ENCODE results near the gene BAX. TPM values are rescaled to one million over a fixed set of nuclear protein-coding genes. Genes with fewer than 3 reads are reported as not detected.

Gene BAX
- total and polyA plus RNA-seq, 9 of the 15 experiments (the other 6 are each of a cell fraction or from before 2014, with no cell fraction given) = 3.2 to 95.4 (median 44.5) TPM

DNA sequence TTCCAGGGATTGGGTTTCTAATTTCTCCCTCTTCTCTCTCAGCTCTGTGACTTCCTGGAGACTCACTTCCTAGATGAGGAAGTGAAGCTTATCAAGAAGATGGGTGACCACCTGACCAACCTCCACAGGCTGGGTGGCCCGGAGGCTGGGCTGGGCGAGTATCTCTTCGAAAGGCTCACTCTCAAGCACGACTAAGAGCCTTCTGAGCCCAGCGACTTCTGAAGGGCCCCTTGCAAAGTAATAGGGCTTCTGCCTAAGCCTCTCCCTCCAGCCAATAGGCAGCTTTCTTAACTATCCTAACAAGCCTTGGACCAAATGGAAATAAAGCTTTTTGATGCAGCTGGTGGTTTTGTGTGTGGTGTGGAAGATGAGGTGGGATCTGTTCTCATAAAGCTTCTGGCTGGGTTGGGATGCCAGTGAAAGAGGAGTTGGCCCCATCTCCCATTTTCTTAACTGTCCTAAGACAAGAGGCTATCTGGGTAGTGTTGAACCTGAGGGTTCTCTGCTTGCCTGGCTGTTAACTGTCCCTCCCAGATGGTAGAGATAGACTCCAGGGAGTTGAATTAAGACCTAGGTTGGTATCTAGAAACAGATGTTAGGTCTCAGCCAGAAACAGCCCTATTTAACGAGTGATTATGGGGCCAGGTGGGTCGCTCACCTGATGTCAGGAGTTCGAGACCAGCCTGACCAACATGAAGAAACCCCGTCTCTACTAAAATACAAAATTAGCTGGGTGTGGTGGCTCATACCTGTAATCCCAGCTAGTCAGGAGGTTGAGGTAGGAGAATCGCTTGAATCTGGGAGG lies 12.1 kb downstream of the BAX start (continued):
- TF ChIP-seq, protein P1, sequence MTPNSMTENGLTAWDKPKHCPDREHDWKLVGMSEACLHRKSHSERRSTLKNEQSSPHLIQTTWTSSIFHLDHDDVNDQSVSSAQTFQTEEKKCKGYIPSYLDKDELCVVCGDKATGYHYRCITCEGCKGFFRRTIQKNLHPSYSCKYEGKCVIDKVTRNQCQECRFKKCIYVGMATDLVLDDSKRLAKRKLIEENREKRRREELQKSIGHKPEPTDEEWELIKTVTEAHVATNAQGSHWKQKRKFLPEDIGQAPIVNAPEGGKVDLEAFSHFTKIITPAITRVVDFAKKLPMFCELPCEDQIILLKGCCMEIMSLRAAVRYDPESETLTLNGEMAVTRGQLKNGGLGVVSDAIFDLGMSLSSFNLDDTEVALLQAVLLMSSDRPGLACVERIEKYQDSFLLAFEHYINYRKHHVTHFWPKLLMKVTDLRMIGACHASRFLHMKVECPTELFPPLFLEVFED (CRISPR knock-in tag; conservative IDR thresholded peaks at IDR 0.05) = no peak; the same call in 1 of the 2 replicates

DNA sequence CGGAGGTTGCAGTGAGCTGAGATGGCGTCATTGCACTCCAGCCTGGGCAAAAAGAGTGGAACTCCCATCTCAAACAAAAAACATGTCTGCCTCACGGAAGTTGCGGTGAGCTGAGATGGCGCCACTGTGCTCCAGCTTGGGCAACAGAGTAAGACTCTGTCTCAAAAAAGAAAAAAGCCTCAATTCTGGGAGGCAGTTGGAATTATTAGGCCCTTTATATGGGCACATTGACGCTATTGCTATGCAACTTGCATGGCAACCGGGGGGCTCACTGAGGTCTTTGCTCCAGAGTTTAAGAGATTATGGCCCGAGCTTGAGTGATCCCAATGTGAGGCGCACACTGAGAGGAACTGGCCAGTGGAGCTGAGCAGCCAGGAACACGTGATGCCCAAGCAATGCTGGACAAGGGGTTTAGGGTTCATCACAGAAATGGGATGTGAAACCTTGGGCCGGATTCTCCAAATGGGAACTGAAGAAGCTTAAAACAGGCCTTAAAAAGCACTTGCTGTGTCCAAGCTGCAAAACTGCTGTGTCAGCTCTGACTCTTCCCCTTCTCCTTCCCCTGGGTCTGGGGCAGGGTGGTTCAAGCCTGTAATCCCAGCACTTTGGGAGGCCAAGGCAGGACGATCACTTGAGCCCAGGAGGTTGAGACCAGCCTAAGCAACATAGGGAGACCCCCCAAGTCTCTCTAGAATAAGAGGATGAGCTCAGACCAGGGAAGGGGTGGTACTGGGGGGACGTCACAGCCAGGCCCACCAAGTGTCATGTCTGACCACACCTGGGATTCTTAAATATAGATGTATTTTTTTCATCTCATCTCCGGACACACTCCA lies 12.9 kb downstream of the BAX start:
- peak in 1 of 4 experiments; percentile 80 for DNase-seq (ENCODE audit: extremely low read depth in 1 of 4, low spot score in 3 of 4)
- H3K4me3 ChIP-seq = peak overlapping the region; percentile 70
- H3K27me3 ChIP-seq (ENCODE audit: control insufficient read depth in 2 of 2, insufficient read depth in 2 of 2, low read length in 2 of 2) = no peaks in the 10 kb centered on the region
- H3K4me1 ChIP-seq (replicated peaks in 1 of 2; ENCODE audit: control insufficient read depth in 2 of 2, insufficient read depth in 2 of 2, low read length in 2 of 2) = peaks cover 32 to 54% of the 10 kb centered on the region in 2 experiments
- BruUV-seq (replicated peaks) = no TSS peak
- peak overlapping the region; percentile 99 for H3K4me2 ChIP-seq (ENCODE audit: insufficient read depth, low read length)
- in situ Hi-C loops (cut with MboI) (loop anchor here (10.0 kb wide), 1 partner anchor 93 kb away; the partner anchor contains the start of gene PPP1R15A), intact Hi-C loops (cut with micrococcal nuclease) (loop anchor here (1.0 to 5.0 kb wide), 3 partner anchors 35 to 94 kb away; partner anchors contain the start of genes DHDH and NUCB1)
- ChIA-PET CTCF (ENCODE audit: low intra/inter-chr PET ratio) (interaction anchor here (0.6 kb wide), 1 partner anchor 333 kb away, joined by 3 read pairs; no protein-coding TSS in a partner anchor), POLR2A (interaction anchor here (0.6 to 14.5 kb wide), 39 partner anchors 8 to 567 kb away, joined by 3 to 439 read pairs (median 6); partner anchors contain the start of genes BAX, BCAT2, DHDH and GYS1)
- FAIRE-seq = peak; percentile 73
- H4K20me1 ChIP-seq (replicated peaks; ENCODE audit: control insufficient read depth, insufficient read depth, low read length) = peaks cover 21% of the 10 kb centered on the region
- no peaks in the 10 kb centered on the region for H3K9me1 ChIP-seq (ENCODE audit: control insufficient read depth, insufficient read depth, low read length)
- peak overlapping the region; percentile 82 for H3K27ac ChIP-seq (ENCODE audit: extremely low read depth, low read depth, low read length)
- WGBS (ENCODE audit: insufficient coverage, low coverage, missing lambda C conversion rate) = 19% methylated on average over 14 of the region's 14 CpGs
- H3K79me2 ChIP-seq (ENCODE audit: control insufficient read depth, insufficient read depth, low read length) = peaks cover 47% of the 10 kb centered on the region
- no peak overlapping the region for H2AFZ ChIP-seq (ENCODE audit: low read depth, low read length)
- no peaks in the 10 kb centered on the region for H3K9me3 ChIP-seq (replicated peaks; ENCODE audit: control insufficient read depth, insufficient read depth, low read depth, low read length)
- peaks cover 56% of the 10 kb centered on the region for H3K36me3 ChIP-seq (ENCODE audit: control insufficient read depth, insufficient read depth, low read length)
- ATAC-seq = peak; percentile 11
- peak overlapping the region; percentile 90 to 91; a peak in 3 of 4 replicates for H3K9ac ChIP-seq (ENCODE audit: insufficient read depth in 1 of 2, low read depth in 2 of 2, low read length in 2 of 2)
- TF ChIP-seq, protein P2, sequence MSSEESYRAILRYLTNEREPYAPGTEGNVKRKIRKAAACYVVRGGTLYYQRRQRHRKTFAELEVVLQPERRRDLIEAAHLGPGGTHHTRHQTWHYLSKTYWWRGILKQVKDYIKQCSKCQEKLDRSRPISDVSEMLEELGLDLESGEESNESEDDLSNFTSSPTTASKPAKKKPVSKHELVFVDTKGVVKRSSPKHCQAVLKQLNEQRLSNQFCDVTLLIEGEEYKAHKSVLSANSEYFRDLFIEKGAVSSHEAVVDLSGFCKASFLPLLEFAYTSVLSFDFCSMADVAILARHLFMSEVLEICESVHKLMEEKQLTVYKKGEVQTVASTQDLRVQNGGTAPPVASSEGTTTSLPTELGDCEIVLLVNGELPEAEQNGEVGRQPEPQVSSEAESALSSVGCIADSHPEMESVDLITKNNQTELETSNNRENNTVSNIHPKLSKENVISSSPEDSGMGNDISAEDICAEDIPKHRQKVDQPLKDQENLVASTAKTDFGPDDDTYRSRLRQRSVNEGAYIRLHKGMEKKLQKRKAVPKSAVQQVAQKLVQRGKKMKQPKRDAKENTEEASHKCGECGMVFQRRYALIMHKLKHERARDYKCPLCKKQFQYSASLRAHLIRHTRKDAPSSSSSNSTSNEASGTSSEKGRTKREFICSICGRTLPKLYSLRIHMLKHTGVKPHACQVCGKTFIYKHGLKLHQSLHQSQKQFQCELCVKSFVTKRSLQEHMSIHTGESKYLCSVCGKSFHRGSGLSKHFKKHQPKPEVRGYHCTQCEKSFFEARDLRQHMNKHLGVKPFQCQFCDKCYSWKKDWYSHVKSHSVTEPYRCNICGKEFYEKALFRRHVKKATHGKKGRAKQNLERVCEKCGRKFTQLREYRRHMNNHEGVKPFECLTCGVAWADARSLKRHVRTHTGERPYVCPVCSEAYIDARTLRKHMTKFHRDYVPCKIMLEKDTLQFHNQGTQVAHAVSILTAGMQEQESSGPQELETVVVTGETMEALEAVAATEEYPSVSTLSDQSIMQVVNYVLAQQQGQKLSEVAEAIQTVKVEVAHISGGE (CRISPR knock-in tag; IDR thresholded peaks at IDR 0.05) = peak in 1 of 3 experiments; percentile 56; a peak in 1 of 6 replicates
- no peak for TF ChIP-seq ZNF311 (CRISPR knock-in tag; IDR thresholded peaks at IDR 0.05)
- TF ChIP-seq ZNF23 (CRISPR knock-in tag; IDR thresholded peaks at IDR 0.05) = peak; percentile 48; the same call in 1 of the 2 replicates
- no peak for TF ChIP-seq SRSF1 (IDR thresholded peaks at IDR 0.05; ENCODE audit: low read depth, low read length)
- TF ChIP-seq C11orf30 (IDR thresholded peaks at IDR 0.05; ENCODE audit: low read depth) = peak; percentile 99
- TF ChIP-seq SIRT6 (IDR thresholded peaks at IDR 0.05; ENCODE audit: low read depth, low read length) = peak; percentile 55
- TF ChIP-seq ZNF324 (CRISPR knock-in tag; IDR thresholded peaks at IDR 0.05) = peak; percentile 27; the same call in 1 of the 2 replicates
- TF ChIP-seq BRD9 (IDR thresholded peaks at IDR 0.05; ENCODE audit: low read depth, partially characterized antibody) = no peak
